RPMI8226 (cell line): ENCODE data around the gene TNFRSF8.

Experiments
- DNase-seq: peaks from one replicate; pipeline ENCODE4 v3.0.0-alpha.2; 2015

TNFRSF8 gene

DNA sequence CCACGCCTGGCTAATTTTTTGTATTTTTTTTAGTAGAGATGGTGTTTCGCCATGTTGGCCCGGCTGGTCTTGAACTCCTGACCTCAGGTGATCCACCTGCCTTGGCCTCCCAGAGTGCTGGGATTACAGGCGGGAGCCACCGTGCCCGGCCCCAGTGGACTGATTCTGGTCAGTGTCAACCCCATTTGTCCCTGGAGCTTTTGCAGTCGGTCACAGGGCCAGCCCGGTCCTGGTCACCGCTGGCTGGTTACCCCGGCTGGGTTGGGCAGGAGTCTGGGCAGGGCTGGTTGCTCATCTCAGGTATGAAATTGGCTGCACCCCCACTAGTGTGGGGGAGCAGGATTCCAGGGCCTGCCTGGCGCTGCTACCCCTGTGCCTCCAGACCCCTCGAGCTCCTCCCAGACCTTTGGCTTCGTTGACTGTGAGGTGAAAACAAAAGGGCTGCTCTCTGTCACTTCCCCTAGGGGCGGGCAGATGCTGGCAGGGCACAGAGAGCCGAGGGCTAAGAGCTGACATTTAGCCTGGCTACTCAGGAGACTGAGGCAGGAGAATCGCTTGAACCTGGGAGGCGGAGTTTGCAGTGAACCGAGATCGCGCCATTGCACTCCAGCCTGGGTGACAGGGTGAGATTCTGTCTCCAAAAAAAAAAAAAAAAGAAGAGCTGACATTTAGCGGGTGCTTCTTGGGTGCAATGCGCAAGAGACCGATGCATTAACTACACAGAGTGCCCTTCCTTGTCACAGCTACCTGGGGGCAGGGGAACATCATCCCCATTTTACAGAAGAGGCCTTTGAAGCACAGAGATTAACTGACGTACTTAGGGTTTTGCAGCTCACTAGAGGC lies 114.3 kb downstream of the TNFRSF8 start:
- DNase-seq, result no peak

GRCh38 chr1:12177999-12178441 lies 114.9 kb downstream of the TNFRSF8 start:
- no peak for DNase-seq

DNA sequence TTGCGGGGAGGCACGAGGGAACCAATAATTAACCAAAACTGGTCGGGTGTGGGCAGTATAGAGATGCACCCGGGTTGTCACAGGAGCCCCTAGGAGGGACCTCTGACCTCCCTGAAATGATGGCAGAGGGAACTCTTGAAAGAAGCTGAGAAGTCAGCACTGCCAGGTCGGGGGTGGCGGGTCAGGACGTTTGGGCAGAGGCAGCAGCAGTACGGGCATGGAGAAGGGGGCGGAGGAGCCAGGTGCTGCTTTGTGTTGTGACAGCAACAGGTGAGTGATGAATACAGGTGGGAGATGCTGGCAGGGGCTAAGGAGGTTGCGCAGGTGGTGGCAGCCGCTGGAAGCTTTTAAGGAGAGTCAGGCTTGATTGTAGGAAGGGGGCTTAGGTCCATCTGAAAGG lies 115.4 kb downstream of the TNFRSF8 start:
- DNase-seq, result no peak

- DNase-seq, result no peak
Measured at GRCh38 chr1:12179111-12179519, 116.0 kb downstream of the TNFRSF8 start.

GRCh38 chr1:12179676-12180075 lies 116.6 kb downstream of the TNFRSF8 start:
- no peak for DNase-seq

GRCh38 chr1:12180315-12180714 lies 117.2 kb downstream of the TNFRSF8 start:
- DNase-seq, result no peak

GRCh38 chr1:12180903-12181302 lies 117.8 kb downstream of the TNFRSF8 start:
- no peak for DNase-seq

- no peak for DNase-seq
Measured at GRCh38 chr1:12181568-12181967, 118.5 kb downstream of the TNFRSF8 start.

- no peak for DNase-seq
Measured at GRCh38 chr1:12182410-12182984, 119.4 kb downstream of the TNFRSF8 start.

DNA sequence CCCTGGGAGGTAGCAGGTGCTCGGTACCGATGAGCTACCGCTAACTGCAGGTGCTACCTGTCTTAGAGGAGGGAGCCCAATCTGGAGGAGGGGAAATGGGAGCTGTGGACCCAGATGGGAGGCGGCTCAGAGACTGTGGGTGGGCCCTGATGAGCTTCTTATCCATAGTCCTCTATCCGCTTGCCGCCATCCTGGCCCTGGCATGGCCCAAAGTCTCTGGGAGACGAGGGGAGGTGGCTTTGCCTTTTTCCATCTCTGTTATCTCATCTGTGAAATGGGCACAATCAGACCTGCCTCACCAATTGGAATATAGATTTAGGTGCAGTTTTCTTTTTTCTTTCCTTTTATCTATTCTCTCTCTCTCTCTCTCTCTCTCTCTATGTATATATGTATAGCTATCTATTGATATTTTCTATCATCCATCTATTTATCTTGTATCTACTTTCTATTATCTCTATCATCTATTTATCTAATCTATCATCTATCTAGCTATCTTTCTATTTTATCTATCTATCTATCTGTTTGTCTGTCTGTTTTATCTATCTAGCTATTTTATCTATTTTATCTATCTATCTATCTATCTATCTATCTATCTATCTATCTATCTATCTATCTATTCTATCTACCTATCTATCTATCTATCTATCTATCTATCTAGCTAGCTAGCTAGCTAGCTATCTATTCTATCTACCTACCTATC lies 120.1 kb downstream of the TNFRSF8 start:
- DNase-seq, result no peak

GRCh38 chr1:12184008-12184681 lies 121.0 kb downstream of the TNFRSF8 start:
- DNase-seq, result no peak

DNA sequence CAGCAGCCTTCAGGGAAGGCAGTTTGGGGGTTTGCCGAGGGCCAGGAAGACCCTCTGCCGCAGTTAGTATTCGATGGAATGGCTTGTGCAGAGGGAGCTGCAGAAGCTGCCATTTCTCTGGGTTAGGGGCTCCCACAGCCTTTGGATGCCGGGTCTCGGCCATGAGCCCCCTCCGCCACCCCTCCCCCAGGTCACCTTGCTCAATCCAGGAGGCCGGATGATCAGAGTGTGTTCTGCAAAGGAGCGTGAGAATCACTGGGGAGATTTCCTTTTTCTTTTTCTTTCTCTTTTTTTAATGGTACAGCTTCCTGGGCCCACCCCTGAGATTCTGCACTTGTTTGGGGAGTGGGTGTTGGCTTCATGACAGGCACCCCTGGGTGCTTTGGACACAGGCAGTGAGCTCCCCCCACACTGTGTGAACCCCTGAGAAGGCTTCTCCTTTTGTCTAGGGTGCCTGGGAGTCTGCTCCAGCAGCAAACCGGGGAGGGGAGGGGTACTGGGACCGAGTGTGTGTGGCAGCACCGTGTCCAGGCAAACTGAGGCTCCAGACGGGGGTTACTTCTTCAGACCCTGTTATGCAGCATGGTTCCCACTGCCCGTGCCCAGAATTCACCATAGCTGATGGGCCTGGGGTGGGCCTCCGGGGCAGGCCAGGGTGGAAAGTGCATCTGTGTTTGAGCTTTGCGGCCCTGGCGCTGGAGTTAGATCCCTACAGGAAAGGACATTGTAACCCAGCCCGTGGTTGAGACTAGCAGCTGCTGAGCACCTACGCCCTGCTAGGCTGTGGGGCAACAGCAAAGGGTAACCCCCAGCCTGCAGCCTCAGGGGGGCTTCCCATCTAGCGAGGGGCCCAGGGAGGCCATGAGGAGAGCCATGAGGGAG lies 122.2 kb downstream of the TNFRSF8 start:
- no peak for DNase-seq

DNA sequence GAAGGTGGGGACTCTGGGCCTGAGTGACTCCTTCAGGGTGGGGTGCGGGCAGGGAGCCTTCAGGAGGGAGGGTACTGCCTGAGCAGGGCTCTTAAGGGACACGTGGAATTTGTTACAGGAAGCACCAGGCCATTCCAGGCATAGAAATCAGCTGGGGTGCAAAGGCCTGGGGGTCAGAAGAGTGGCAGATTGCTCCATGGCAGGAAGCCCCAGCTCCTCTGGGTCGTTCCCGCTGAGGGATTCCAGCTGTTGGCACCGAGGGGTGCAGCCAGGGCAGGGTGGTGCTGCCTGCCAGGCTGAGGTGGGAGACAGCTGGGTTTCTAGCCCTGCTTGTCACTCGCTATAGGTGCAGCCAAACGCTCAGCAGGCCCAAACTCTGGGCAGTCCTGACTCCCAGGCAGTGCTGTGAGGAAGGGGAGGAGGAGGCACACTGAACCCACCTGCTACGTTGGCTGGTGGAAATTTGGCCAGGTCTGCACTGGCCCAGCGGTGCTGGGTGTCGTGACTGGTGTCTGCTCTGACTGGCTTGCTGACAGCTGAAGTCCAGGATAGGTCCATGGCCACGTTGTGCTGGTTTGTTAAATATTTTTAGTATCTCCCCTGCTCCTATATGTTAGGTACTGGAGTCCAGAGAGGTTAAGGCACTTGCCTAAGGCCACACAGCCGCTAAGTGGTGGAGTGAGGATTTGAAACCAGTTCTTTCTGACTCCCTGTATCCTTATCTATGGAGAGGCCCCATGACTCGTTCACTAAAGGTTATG lies 123.0 kb downstream of the TNFRSF8 start:
- no peak for DNase-seq

- no peak for DNase-seq
Measured at GRCh38 chr1:12186679-12186985, 123.5 kb downstream of the TNFRSF8 start.

GRCh38 chr1:12188115-12188514 lies 125.0 kb downstream of the TNFRSF8 start:
- no peak for DNase-seq

GRCh38 chr1:12188657-12189327 lies 125.7 kb downstream of the TNFRSF8 start:
- DNase-seq, result no peak

- no peak for DNase-seq
Measured at GRCh38 chr1:12189328-12189682, 126.2 kb downstream of the TNFRSF8 start.

- DNase-seq, result no peak
Measured at GRCh38 chr1:12191242-12192032, 128.3 kb downstream of the TNFRSF8 start.
